NCI-H2171 treated with DMSO at 0.1 percent for 48 hours (cell line): ENCODE measurements around the gene ANKHD1.
"Not testable (repeated sequence)": the region's sequence is repeated elsewhere in the genome, so short reads cannot be mapped to it uniquely, and the experiment has no call there.

ENCODE experiments used
- DNase-seq: peaks from one replicate; lab custom pipeline; 2025; lab: John Stamatoyannopoulos, UW

ANKHD1 gene

DNA sequence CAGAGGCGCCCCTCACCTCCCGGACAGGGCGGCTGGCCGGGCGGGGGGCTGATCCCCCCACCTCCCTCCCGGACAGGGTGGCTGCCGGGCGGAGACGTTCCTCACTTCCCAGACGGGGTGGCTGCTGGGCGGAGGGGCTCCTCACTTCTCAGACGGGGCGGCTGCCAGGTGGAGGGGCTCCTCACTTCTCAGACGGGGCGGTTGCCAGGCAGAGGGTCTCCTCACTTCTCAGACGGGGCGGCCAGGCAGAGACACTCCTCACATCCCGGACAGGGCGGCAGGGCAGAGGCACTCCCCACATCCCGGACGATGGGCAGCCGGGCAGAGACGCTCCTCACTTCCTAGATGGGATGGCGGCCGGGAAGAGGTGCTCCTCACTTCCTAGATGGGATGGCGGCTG lies 26.1 kb downstream of the ANKHD1 start:
- DNase-seq = not testable (repeated sequence)

DNA sequence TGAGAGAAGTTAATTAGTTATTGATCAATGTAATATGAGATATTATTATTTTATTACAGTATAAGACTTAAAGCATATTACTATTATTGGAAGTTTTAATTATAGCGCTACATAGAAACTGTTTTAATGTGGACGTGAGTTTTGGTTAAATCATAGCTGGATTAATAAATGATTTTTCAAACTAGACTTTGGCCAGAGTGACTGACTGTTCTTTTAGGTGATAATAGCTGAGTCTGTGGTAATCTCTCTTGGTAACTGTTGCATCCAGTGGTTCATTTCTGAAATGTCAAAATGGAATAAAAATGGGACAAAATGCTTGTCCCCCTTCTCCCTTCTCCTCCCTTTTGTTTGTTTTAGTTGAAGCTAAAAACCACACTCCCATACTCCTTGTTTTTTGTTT lies 28.1 kb downstream of the ANKHD1 start:
- no peak for DNase-seq

DNA sequence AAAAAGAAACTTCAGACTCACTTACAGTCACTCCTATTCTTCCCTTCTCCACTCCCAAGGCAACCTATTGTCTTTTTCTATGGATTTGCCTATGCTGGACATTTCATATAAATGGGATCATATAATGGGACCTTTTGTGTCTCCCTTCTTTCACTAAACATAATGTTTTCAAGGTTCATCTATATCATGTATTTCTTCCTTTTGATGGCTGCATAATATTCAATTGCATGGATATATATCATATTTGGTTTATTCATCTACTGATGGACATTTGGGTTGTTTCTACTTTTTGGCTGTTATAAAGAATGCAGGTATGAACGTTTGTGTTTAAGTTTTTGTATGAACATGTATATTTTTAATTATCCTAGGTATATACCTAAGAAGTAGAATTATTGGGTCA lies 30.6 kb downstream of the ANKHD1 start:
- no peak for DNase-seq

DNA sequence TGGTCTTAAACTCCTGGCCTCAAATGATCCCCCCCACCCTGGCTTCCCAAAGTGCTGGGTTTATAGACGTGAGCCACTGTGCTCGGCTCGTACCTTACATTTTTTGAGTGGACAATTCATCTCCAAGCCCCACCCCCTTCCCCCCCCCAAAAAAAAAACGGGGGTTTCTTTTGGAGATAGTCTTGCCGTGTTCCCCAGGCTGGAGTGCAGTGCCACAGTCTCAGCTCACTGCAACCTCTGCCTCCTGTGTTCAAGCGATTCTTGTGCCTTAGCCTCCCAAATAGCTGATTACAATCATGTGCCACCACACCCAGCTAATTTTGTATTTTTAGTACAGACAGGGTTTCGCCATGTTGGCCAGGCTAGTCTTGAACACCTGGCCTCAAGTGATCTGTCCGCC lies 31.3 kb downstream of the ANKHD1 start:
- no peak for DNase-seq

DNA sequence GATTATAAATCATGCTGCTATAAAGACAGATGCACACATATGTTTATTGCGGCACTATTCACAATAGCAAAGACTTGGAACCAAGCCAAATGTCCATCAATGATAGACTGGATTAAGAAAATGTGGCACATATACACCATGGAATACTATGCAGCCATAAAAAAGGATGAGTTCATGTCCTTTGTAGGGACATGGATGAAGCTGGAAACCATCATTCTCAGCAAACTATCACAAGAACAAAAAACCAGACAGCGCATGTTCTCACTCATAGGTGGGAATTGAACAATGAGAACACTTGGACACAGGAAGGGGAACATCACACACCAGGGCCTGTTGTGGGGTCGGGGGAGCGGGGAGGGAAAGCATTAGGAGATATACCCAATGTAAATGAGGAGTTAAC lies 55.7 kb downstream of the ANKHD1 start:
- not testable (repeated sequence) for DNase-seq

DNA sequence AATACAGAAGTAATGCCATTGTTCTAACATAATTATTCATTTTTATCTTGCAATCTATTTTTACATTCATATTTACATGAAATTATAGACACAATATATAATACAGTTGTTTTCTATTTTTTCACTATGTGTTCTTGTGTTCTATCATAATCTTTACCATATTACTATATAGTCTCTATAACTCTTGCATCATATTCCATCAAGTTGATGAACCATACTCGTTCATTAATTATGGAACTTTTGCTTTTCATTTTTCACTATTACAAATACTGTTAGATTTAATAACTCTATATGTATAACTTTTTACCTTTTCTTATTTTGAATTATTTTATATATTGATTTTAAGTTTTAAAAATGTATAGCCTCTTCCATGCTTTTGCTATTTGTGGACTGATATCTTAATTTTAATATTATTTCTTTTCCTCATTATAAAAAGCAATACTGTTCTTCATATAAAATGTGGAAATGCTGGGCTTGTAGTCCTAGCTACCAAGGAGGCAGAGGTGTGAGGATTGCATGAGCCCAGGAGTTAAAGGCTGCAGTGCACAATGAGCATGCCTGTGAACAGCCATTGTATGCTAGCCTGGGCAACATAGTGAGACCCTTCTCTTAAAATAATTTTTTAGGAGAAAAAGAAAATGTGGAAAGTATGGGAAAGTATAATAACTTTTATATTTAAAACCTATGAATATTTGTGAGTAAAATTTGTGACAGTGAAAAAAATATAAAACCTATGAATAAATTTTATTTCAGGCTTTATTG lies 65.5 kb downstream of the ANKHD1 start:
- DNase-seq = no peak

DNA sequence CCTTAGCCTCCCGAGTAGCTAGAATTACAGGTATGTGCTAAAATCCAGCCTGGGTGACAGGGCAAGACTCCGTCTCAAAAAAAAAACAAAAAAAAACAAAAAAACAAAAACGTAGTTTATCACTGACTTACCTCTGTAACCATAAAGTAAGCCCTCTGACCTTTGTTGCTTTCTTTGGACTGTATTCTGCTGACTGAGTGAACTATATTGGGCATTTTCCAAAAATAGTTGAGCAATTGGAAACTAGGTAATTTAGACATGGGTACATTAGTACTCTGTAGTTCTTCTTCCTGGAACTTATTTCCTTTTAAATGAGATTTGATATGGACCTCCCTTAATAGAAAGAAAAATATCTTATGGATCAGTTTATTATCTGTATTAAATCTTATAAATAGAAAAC lies 66.6 kb downstream of the ANKHD1 start:
- DNase-seq = no peak

DNA sequence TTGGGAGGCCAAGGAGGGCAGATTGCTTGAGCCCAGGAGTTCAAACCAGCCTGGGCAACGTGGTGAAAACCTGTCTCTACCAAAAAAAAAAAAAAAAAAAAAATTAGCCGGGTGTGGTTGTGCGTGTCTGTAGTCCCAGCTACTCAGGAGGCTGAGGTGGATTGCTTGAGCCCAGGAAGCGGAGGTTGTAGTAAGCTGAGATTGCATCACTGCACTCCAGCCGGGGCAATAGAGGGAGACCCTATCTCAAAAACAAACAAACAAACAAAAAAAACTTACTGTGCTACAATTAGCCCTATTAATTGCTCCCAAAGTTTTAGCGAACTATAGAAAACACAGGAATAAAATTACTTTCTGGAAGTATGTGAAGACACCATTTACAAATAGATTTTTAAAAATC lies 67.6 kb downstream of the ANKHD1 start:
- no peak for DNase-seq

DNA sequence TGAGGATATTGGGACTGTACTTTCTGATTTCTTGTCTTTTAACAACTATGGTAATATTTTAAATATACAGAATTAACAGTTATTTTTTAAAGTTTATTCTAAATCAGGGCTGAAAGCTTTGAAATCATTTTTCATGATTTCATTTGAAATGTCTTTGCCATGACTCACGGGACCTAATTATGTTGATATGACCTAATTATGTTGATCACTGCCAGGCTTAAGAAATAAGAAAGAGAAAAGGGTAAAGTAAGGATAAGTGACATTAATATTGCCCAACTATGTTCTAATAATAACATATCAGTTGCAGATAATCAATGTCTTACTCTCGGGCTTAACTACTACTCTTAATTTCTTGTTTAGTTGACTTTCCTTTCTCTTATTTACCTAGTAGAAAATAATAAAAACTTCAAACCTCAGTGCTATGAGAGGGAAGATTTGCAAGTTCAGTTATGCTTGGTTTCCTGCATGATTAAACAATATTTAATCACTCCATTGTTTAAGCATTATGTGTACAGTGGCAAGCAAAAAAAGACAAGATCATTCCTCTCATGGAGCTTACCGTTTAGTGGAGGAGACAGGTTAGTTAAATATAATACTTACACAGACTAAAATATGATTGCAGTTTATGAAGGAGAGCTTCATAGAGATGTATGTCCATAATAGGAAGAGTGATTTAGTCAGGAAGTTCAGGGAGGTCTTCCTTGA lies 78.8 kb downstream of the ANKHD1 start:
- DNase-seq = no peak

DNA sequence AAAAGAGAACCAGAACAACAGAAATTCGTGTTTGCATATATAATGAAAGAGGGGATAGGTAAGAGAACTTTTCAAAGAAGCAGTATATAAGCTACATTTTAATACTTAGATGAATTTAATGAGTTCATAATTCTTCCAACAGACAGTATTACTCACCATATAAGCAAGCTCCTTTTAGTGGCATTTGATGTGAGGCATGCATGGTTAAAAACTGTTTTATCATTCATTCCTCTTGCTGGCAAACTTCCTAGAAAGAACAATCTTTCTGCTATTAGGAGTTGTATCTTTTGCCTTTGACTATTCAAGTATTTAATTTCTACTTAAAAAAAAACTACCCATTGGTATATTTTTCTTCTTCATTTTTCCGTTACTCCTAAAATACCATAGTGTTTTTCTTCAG lies 80.1 kb downstream of the ANKHD1 start:
- DNase-seq = no peak

DNA sequence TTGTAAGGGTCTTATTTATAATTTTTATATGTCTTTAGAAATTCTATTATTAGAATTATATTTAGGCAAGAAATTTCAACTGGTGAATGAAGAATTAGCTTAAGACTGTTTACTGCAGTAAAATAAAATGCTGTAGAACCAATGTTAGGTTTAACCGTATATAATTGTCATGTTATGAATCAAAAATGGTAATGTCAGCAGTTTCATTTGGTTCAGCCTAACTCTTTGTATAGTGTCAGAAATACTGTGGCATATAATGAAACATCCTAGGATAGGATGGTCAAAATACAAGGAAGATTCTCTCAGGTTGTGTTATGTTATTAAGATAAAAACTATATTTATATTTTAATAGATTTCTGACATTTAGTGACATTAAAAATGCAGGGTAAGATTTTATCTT lies 81.4 kb downstream of the ANKHD1 start:
- DNase-seq = no peak

DNA sequence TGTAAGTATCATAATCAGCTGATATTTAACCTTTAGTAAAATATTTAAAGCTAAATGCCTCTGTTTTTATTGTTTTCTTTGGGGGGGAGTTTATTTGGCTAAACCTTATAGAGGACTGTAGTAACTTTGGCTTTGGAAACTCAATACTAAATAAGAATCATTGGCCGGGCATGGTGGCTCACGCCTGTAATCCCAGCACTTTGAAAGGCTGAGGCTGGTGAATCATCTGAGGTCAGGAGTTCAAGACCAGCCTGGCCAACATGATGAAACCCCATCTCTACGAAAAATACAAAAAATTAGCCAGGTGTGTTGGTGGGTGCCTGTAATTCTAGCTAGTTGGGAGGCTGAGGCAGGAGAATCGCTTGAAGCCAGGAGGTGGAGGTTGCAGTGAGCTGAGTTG lies 86.5 kb downstream of the ANKHD1 start:
- not testable (repeated sequence) for DNase-seq

DNA sequence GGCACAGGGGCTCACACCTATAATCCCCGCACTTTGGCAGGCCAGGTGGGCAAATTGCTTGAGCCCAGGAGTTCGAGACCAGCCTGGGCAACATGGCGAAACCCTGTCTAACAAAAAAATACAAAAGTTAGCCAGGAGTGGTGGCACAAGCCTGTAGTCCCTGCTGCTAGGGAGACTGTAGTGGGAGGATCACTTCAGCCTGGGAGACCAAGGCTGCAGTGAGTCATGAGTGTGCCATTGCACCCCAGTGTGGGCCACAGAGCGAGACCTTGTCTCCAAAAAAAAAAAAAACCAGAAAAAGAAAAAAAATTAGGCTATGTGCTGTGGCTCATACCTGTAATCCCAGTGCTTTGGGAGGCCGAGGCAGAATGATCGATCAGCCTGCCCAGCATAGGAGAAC lies 87.3 kb downstream of the ANKHD1 start:
- no peak for DNase-seq

DNA sequence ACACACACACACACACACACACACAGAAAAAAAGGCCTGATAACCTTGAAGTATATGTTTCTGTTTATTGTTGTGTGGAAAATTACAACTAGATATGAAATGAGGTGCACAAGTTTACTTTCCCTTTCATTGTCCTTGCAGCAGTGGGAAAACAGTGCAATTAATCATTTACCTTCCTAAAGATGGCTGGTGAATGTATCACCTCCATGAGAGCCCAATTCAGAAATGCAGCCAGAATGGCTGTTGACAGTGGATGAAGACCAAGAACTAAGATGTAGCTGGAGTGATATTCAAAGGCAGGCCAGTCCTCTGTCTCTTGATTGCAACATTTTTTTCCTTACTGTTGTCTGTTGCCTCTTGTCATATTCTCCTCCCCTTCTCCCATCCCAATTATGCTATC lies 96.3 kb downstream of the ANKHD1 start:
- no peak for DNase-seq

DNA sequence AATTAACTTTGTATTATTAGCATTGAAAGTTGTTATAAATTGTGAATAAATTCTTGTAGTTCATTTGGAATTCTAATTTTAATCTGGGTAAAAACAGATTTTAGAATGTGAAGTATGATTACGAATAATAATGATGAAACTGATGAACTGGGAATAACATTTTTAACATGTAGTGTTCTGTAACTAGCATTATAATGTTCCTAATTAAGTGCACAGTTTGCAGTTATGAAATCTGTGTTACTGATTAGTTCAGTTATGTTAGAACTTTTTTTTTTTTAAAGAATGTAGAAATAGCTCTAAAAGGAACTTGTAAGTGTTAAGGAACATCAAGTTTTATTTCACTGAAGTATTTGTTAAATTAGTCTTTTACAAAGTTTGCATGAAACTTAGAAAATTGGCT lies 97.0 kb downstream of the ANKHD1 start:
- no peak for DNase-seq

DNA sequence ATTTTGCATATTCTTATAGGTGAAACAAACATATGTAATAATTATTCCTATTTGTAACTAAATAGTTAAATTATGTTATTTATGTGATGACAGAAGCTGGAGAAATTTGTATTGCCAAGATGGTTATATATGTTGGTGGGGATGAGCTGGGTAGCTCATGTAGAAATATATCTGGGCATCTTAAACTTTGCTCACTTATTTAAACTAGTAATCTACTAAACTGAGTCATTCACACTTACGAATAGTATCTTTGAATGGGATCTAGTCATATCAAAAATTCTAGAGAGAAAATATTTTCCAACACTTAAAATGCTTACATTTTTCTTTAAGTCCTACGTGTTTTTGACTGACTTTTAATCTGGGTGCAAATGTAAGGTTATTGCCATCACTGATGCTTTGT lies 101.2 kb downstream of the ANKHD1 start:
- no peak for DNase-seq

DNA sequence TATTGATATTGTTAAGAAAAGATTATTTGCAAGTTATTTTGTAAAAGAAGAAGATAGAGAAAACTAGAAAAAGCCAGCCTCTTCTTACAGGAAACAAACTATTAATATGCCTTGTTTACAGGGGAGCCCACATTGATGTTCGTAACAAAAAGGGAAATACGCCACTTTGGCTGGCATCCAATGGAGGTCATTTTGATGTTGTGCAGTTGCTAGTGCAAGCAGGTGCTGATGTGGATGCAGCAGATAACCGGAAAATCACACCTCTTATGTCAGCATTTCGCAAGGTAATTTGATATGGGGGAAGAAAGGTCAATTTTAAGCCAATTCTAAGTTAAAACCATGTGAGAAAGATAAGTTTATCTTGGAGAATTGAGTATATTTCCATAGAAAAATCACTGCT lies 108.3 kb downstream of the ANKHD1 start:
- DNase-seq = no peak

DNA sequence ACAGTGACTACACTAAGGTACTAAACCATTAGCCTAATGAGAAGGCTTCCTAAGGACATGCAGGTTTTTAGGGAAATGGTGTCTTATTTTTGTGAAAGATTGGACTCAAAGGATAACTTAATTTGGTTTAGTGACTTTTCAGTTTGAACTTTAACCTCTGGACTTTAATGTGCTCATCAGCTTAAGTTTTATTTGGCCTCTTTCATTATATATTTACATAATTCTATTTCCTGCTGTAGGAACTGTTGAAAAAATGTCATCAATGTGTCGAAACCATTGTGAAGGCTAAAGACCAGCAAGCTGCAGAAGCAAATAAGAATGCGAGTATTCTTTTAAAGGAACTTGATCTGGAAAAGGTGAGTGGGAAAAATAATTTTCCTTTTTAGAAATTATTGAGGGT lies 111.5 kb downstream of the ANKHD1 start:
- DNase-seq = no peak

DNA sequence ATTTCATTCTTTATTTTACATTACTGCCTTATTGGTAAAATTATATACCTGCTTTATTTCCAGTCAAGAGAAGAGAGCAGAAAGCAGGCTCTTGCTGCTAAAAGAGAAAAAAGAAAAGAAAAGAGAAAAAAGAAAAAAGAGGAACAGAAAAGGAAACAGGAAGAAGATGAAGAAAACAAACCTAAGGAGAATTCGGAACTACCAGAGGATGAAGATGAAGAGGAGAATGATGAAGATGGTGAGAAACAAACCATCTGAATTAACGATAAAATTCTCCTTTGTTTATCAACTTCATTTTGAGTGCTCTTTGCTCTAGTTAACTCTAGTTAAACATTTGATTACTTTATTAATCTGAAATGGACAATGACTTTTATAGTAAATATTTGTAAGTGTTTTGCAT lies 122.4 kb downstream of the ANKHD1 start:
- no peak for DNase-seq

DNA sequence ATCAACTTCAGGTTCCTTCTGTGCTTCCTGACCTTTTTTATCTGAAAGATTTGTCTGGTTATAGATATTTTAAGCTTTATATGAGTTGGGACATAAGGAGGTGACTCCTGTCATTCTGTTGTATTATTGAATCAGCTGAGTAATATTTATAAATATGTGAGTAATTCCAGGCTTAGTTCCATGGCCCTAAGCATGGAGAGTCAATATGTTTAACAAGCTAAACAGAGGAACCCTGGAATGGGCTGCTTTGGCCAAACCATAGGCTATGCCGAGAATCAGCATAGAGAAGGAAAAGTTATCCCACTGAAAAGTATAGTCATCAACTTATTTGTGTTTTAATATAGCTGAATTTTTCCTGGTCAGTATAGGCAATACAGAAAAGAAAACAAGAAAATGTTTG lies 138.6 kb downstream of the ANKHD1 start:
- no peak for DNase-seq

DNA sequence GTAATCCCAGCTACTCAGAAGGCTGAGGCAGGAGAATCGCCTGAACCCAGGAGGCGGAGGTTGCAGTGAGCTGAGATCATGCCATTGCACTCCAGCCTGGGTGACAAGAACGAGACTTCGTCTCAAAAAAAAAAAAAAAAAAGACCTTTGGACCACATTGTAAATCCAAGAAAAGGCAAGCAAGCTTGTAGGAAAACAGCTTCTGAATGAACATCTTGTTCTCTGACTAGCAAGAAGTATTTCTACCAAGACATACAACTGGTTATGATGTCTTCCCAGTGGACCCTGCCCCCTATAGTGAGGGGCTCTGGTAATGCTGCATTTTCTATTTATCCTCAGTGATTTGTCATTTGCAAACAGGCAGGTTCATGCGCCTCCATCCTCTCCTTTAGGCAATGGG lies 141.3 kb downstream of the ANKHD1 start:
- DNase-seq = no peak

DNA sequence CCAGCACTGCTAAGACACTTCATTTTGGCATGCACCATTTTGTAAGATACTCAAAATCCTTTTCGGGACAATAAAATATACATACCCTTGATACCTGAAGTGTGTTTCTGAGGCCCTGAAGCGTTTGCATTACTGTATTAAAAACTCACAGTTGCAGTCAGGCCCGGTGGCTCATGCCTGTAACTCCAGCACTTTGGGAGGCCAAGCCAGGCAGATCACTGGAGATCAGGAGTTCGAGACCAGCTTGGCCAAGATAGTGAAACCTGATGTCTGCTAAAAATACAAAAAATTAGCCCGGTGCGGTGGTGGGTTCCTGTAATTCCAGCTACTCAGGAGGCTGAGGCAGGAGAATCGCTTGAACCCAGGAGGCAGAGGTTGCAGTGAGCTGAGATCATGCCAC lies 143.4 kb downstream of the ANKHD1 start:
- DNase-seq = no peak

DNA sequence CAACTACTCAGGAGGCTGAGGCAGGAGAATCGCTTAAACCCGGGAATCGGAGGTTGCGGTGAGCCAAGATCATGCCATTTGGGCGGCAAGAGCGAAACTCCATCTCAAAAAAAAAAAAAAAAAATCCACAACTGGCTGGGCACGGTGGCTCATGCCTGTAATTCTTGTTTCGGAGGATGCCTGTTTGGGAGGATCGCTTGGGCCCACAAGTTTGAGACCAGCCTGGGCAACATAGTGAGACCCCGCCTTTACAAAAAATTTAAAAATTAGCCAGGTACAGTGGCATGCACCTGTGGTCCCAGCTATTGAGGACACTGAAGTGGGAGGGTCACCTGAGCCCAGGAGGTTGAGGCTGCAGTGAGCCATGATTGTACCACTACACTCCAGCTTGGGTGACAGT lies 144.0 kb downstream of the ANKHD1 start:
- no peak for DNase-seq
